Keratinocyte (primary cell): Measurements from ENCODE around the gene TMEM53. TPM values are rescaled to one million over a fixed set of nuclear protein-coding genes. Genes with fewer than 3 reads are reported as not detected.

Experiments used
- DNase-seq: peaks from one replicate; pipeline ENCODE4 v3.0.0-alpha.2; 2011; ENCODE audit warnings: low read depth, missing footprints, low spot score
- FAIRE-seq: peaks from 2 replicates; lab custom pipeline; 2011; peaks lifted over from hg19 to GRCh38; lab: Jason Lieb, UNC
- H2AFZ ChIP-seq: 2 replicates; pipeline ENCODE4 v1.6.0; 2012; ENCODE audit warnings: low read length, control low read depth, inconsistent platforms; ENCODE audit not compliant: control insufficient read depth
- H3K27ac ChIP-seq: 2 replicates; pipeline ENCODE4 v1.5.1; 2011; ENCODE audit warnings: low read length; ENCODE audit not compliant: control insufficient read depth, insufficient read depth
- H3K27me3 ChIP-seq: 3 replicates; pipeline ENCODE4 v1.6.0; 2011; ENCODE audit warnings: low read length; ENCODE audit not compliant: control insufficient read depth, insufficient read depth; ENCODE audit errors: extremely low read depth
- H3K36me3 ChIP-seq, 2 experiments: 2 replicates in 1 of 2; 3 replicates in 1 of 2; pipeline ENCODE4 v1.5.1; 2011; ENCODE audit warnings: low read length in 2 of 2, mild to moderate bottlenecking in 1 of 2; ENCODE audit not compliant: control insufficient read depth in 2 of 2, insufficient read depth in 2 of 2; ENCODE audit errors: extremely low read depth in 1 of 2
- H3K4me1 ChIP-seq: 3 replicates; pipeline ENCODE4 v1.5.1; 2011; ENCODE audit warnings: low read length; ENCODE audit not compliant: control insufficient read depth, insufficient read depth; ENCODE audit errors: extremely low read depth
- H3K4me2 ChIP-seq: 3 replicates; pipeline ENCODE4 v1.6.0; 2011; ENCODE audit warnings: low read depth, low read length; ENCODE audit not compliant: control insufficient read depth, insufficient read depth; ENCODE audit errors: extremely low read depth
- H3K4me3 ChIP-seq, 3 experiments: fragments of 200-600 bp in 1 of 3; sonication (generic) in 1 of 3; 2 replicates in 2 of 3; 3 replicates in 1 of 3; pipeline ENCODE4 v1.5.1; 2011 to 2016; ENCODE audit warnings: low read length in 3 of 3, mild to moderate bottlenecking in 3 of 3, control low read depth in 2 of 3, inconsistent platforms in 1 of 3, low read depth in 1 of 3, mixed read lengths in 1 of 3, mixed run types in 1 of 3, moderate library complexity in 1 of 3; ENCODE audit not compliant: control insufficient read depth in 2 of 3, insufficient read depth in 2 of 3; ENCODE audit errors: extremely low read depth in 1 of 3
- H3K79me2 ChIP-seq: 2 replicates; pipeline ENCODE4 v1.6.0; 2012; ENCODE audit warnings: low read length; ENCODE audit not compliant: control insufficient read depth, insufficient read depth
- H3K9ac ChIP-seq: 3 replicates; pipeline ENCODE4 v1.6.0; 2011; ENCODE audit warnings: low read length; ENCODE audit not compliant: control insufficient read depth, insufficient read depth; ENCODE audit errors: extremely low read depth
- H3K9me1 ChIP-seq: 3 replicates; pipeline ENCODE4 v1.6.0; 2011; ENCODE audit warnings: low read length; ENCODE audit not compliant: control insufficient read depth, insufficient read depth; ENCODE audit errors: extremely low read depth
- H3K9me3 ChIP-seq: 2 replicates; pipeline ENCODE4 v1.5.1; 2012; ENCODE audit warnings: low read depth, low read length; ENCODE audit not compliant: control insufficient read depth
- H4K20me1 ChIP-seq: 3 replicates; pipeline ENCODE4 v1.6.0; 2011; ENCODE audit warnings: low read length; ENCODE audit not compliant: control insufficient read depth, insufficient read depth; ENCODE audit errors: extremely low read depth
- EZH2 ChIP-seq: IDR thresholded peaks from one replicate; pipeline ENCODE4 v1.6.1; 2012; ENCODE audit warnings: inconsistent platforms, mild to moderate bottlenecking, low read length, moderate library complexity
- dilution Hi-C: fragments of 300-500 bp; cut with MboI; formaldehyde crosslinking; loops from one replicate; pipeline ENCODE4 v1.7.0; 2020; ENCODE audit warnings: low sequenced_read_pairs; ENCODE audit not compliant: extremely low pct_ligation_motif_present
- polyA plus RNA-seq, 5 experiments: library from polyadenylated mRNA; depleted of rRNA in 3 of 5; stranded (reverse) in 3 of 5; stranded (forward) in 1 of 5; unstranded in 1 of 5; fragments of >200 nt; gene quantifications; 1 replicate in 1 of 5; 2 replicates in 3 of 5; 3 replicates in 1 of 5; pipeline versions ENCODE4 v1.2.1 to v1.2.3, GENCODE V29; 2011 to 2012; ENCODE audit warnings: missing spikeins in 2 of 5, low read depth in 1 of 5, low replicate concordance in 1 of 5
- TF ChIP-seq, protein P1 (sequence below), 3 experiments: IDR thresholded peaks in 1 of 3; conservative IDR thresholded peaks in 1 of 3; optimal IDR thresholded peaks in 1 of 3; 2 replicates in 2 of 3; 3 replicates in 1 of 3; pipeline versions ENCODE3 to v1.5.1; 2011; ENCODE audit warnings: low read length in 3 of 3, mild to moderate bottlenecking in 3 of 3, moderate library complexity in 2 of 3, control low read depth in 1 of 3, inconsistent platforms in 1 of 3; ENCODE audit not compliant: insufficient read depth in 2 of 3; ENCODE audit errors: extremely low read depth in 1 of 3

The TMEM53 gene
- polyA plus RNA-seq, 1 donor (not counting 4 experiments of a cell fraction or from before 2014, with no cell fraction given) = 5.6 TPM

DNA sequence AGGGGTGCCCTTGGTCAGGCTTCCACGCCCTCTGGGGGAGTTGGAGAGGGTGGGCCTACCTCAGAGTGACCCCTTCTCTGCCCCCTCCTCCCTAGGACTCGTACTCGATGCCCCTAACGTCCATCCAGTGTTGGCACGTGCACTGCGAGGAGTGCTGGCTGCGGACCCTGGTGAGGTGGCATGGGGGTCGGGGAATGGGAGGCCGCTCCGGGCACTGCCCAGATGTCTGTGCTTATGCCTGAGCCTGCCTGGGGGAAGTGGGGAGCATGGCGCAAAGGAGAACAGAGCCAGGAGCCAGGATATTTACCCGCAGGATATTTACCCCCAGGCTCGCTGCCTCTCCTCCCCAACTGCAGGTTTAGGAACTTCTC lies 24.5 kb downstream of the TMEM53 start:
- Histone ChIP-seq H3K79me2 (no peaks in the 10 kb centered on the region), H3K4me3 (no peak overlapping the region), H3K9ac (no peak overlapping the region), H2AFZ (no peak overlapping the region), H3K4me1 (peaks cover 6% of the 10 kb centered on the region), H3K27me3 (no peaks in the 10 kb centered on the region), H3K9me3 (no peaks in the 10 kb centered on the region), H3K9me1 (no peaks in the 10 kb centered on the region), H3K36me3 (peaks cover 23 to 39% of the 10 kb centered on the region in 2 experiments), H3K4me2 (no peak overlapping the region), H3K27ac (no peak overlapping the region), H4K20me1 (peaks cover 3% of the 10 kb centered on the region)
- FAIRE-seq (no peak), DNase-seq (no peak)
- TF ChIP-seq EZH2 = no peak
- TF ChIP-seq, protein P1, sequence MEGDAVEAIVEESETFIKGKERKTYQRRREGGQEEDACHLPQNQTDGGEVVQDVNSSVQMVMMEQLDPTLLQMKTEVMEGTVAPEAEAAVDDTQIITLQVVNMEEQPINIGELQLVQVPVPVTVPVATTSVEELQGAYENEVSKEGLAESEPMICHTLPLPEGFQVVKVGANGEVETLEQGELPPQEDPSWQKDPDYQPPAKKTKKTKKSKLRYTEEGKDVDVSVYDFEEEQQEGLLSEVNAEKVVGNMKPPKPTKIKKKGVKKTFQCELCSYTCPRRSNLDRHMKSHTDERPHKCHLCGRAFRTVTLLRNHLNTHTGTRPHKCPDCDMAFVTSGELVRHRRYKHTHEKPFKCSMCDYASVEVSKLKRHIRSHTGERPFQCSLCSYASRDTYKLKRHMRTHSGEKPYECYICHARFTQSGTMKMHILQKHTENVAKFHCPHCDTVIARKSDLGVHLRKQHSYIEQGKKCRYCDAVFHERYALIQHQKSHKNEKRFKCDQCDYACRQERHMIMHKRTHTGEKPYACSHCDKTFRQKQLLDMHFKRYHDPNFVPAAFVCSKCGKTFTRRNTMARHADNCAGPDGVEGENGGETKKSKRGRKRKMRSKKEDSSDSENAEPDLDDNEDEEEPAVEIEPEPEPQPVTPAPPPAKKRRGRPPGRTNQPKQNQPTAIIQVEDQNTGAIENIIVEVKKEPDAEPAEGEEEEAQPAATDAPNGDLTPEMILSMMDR (optimal IDR thresholded peaks at IDR 0.05 in 1 of 3, IDR thresholded peaks at IDR 0.05 in 1 of 3, conservative IDR thresholded peaks at IDR 0.05 in 1 of 3; ENCODE audit: extremely low read depth in 1 of 3, insufficient read depth in 2 of 3, low read length in 3 of 3) = no peak
- dilution Hi-C loops = no loop called here

GRCh38 chr1:44648529-44649250 lies 25.6 kb downstream of the TMEM53 start:
- no peak for TF ChIP-seq EZH2
- TF ChIP-seq, protein P1 (optimal IDR thresholded peaks at IDR 0.05 in 1 of 3, IDR thresholded peaks at IDR 0.05 in 1 of 3, conservative IDR thresholded peaks at IDR 0.05 in 1 of 3; ENCODE audit: extremely low read depth in 1 of 3, insufficient read depth in 2 of 3, low read length in 3 of 3) = no peak
- H3K79me2 ChIP-seq = no peaks in the 10 kb centered on the region
- DNase-seq (no peak), FAIRE-seq (no peak)
- dilution Hi-C loops = no loop called here
- H3K9me1 ChIP-seq = no peaks in the 10 kb centered on the region
- H3K4me1 ChIP-seq = peaks cover 9% of the 10 kb centered on the region
- H4K20me1 ChIP-seq = peaks cover 3% of the 10 kb centered on the region
- H3K27ac ChIP-seq = no peak overlapping the region
- no peak overlapping the region for H2AFZ ChIP-seq
- no peak overlapping the region for H3K9ac ChIP-seq
- peaks cover 26 to 48% of the 10 kb centered on the region in 2 experiments for H3K36me3 ChIP-seq
- H3K4me2 ChIP-seq = no peak overlapping the region
- H3K4me3 ChIP-seq = no peak overlapping the region
- H3K9me3 ChIP-seq = no peaks in the 10 kb centered on the region
- H3K27me3 ChIP-seq = no peaks in the 10 kb centered on the region
